Inflammatory macrophage treated with lipopolysaccharide for 1 hour (primary cell): ENCODE measurements around the gene TBXA2R.
A peak's percentile ranks its signal among the peaks of the same experiment; 100 is the strongest.
"Not testable (repeated sequence)": the region's sequence is repeated elsewhere in the genome, so short reads cannot be mapped to it uniquely, and the experiment has no call there.

Experiments used
- DNase-seq, 2 donors: peaks; one replicate each; pipeline ENCODE4 v3.0.0-alpha.2; 2020 to 2022

TBXA2R gene

GRCh38 chr19:3604987-3605343 is 1.7 kb downstream of the TBXA2R start:
- DNase-seq = peak; percentile 21 to 29

GRCh38 chr19:3604227-3604986 is 2.3 kb downstream of the TBXA2R start:
- DNase-seq = no peak

- DNase-seq = no peak
These were observed 3.4 kb downstream of the TBXA2R start for GRCh38 chr19:3603121-3603811.

- DNase-seq = no peak
These were observed 5.7 kb downstream of the TBXA2R start for GRCh38 chr19:3601021-3601420.

- DNase-seq = no peak
These were observed 6.9 kb downstream of the TBXA2R start for GRCh38 chr19:3599776-3600187.

GRCh38 chr19:3595521-3596061 is 11.1 kb downstream of the TBXA2R start:
- no peak for DNase-seq

- no peak for DNase-seq
These were observed 13.5 kb downstream of the TBXA2R start for GRCh38 chr19:3593156-3593555.

GRCh38 chr19:3591876-3592613 is 14.6 kb downstream of the TBXA2R start:
- DNase-seq = no peak

GRCh38 chr19:3590991-3591659 is 15.6 kb downstream of the TBXA2R start:
- DNase-seq = no peak

GRCh38 chr19:3589949-3590348 is 16.7 kb downstream of the TBXA2R start:
- DNase-seq = no peak

- no peak for DNase-seq
These were observed 17.2 kb downstream of the TBXA2R start for GRCh38 chr19:3589439-3589838.

- DNase-seq = no peak
These were observed 19.8 kb downstream of the TBXA2R start for GRCh38 chr19:3586707-3587346.

- DNase-seq = peak in 1 of 2 donors; percentile 39
These were observed 20.5 kb downstream of the TBXA2R start for GRCh38 chr19:3586127-3586626.

- no peak for DNase-seq
These were observed 21.2 kb downstream of the TBXA2R start, which contains the start of gene GIPC3 for GRCh38 chr19:3585301-3586126. Gene GIPC3, plus strand, starts transcription at chr19:3585478. Its CDS starts 120 bp downstream, at chr19:3585598.

- not testable (repeated sequence) for DNase-seq
These were observed 22.5 kb downstream of the TBXA2R start for GRCh38 chr19:3584036-3584802.

- DNase-seq = not testable (repeated sequence)
These were observed 24.9 kb downstream of the TBXA2R start for GRCh38 chr19:3581792-3582191.

GRCh38 chr19:3580156-3580934 is 26.3 kb downstream of the TBXA2R start:
- DNase-seq = peak; percentile 46 to 86

- no peak for DNase-seq
These were observed 28.3 kb downstream of the TBXA2R start for GRCh38 chr19:3578390-3578789.

- no peak for DNase-seq
These were observed 28.8 kb downstream of the TBXA2R start for GRCh38 chr19:3577723-3578344.
